KMS-11 (cell line): ENCODE data around the gene TAPBP.
A peak's percentile ranks its signal among the peaks of the same experiment; 100 is the strongest.

Source experiments
- H2AFZ ChIP-seq: fragments of 200-600 bp; sonication (generic); 2 replicates; pipeline ENCODE4 v1.6.1; 2016; ENCODE audit warnings: antibody characterized with exemption, mixed run types, low read depth
- H3K27ac ChIP-seq: fragments of 200-600 bp; sonication (generic); 2 replicates; pipeline ENCODE4 v1.6.1; 2016; ENCODE audit warnings: mild to moderate bottlenecking, mixed run types
- H3K27me3 ChIP-seq: fragments of 200-600 bp; sonication (generic); 2 replicates; pipeline ENCODE4 v1.6.1; 2017; ENCODE audit warnings: mild to moderate bottlenecking, low read depth, mixed run types, moderate library complexity; ENCODE audit not compliant: insufficient read depth
- H3K36me3 ChIP-seq: fragments of 200-600 bp; sonication (generic); 2 replicates; pipeline ENCODE4 v1.6.1; 2017; ENCODE audit warnings: mild to moderate bottlenecking, mixed run types; ENCODE audit not compliant: insufficient read depth
- H3K4me1 ChIP-seq: fragments of 200-600 bp; sonication (generic); 2 replicates; pipeline ENCODE4 v1.6.1; 2016; ENCODE audit warnings: mild to moderate bottlenecking, low read depth, mixed run types; ENCODE audit not compliant: poor library complexity, severe bottlenecking
- H3K4me2 ChIP-seq: fragments of 200-600 bp; sonication (generic); 2 replicates; pipeline ENCODE4 v1.7.0; 2016; ENCODE audit warnings: mild to moderate bottlenecking, mixed run types
- H3K4me3 ChIP-seq: fragments of 200-600 bp; sonication (generic); IDR thresholded peaks from 2 replicates; pipeline ENCODE4 v1.6.1; 2017; ENCODE audit warnings: low read depth, low read length, mixed read lengths; ENCODE audit not compliant: insufficient read depth
- H3K79me2 ChIP-seq: fragments of 200-600 bp; sonication (generic); 2 replicates; pipeline ENCODE4 v1.6.1; 2016; ENCODE audit warnings: low read depth, mixed run types; ENCODE audit not compliant: insufficient read depth
- H3K9ac ChIP-seq: fragments of 200-600 bp; sonication (generic); 2 replicates; pipeline ENCODE4 v1.6.1; 2016; ENCODE audit warnings: mild to moderate bottlenecking, mixed run types
- H4K20me1 ChIP-seq: fragments of 200-600 bp; sonication (generic); 2 replicates; pipeline ENCODE4 v1.6.1; 2016; ENCODE audit warnings: mild to moderate bottlenecking, mixed run types; ENCODE audit not compliant: insufficient read depth
- TF ChIP-seq, protein P1 (sequence below): fragments of 200-600 bp; sonication (generic); conservative IDR thresholded peaks from 2 replicates; pipeline ENCODE4 v1.6.1; 2017; ENCODE audit warnings: low read depth, mild to moderate bottlenecking, antibody characterized with exemption, low read length, moderate library complexity, mixed read lengths

TAPBP gene

DNA sequence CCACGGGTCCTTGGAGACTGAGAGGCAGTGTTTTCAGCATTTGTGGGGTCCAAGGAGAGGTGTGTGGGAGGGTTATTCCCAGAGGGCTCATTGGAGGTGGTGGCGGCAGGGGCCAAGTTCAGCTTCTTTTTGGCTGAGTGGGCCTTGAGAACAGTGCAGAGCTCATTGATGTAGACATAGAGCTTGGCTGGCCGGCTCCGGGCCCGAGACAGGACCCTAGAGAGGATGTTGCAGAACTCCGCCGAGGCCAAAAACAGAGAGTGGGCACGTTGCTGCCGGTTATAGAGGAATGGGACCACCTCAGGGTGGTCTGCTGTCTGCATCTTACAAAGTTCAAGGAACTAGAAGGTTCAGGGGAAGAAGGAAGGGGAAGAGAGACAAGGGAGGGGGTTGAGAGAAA, 7.3 kb upstream of the TAPBP start:
- Histone ChIP-seq H3K4me3 (no peak overlapping the region), H3K27me3 (no peaks in the 10 kb centered on the region), H4K20me1 (no peaks in the 10 kb centered on the region), H3K36me3 (no peaks in the 10 kb centered on the region; the same call in 1 of the 2 replicates), H3K9ac (no peak overlapping the region), H3K4me2 (peak overlapping the region; percentile 60; the same call in 1 of the 2 replicates), H3K79me2 (peaks cover 29% of the 10 kb centered on the region; the same call in 1 of the 2 replicates), H2AFZ (no peak overlapping the region), H3K27ac (no peak overlapping the region), H3K4me1 (peaks cover 31% of the 10 kb centered on the region)
- TF ChIP-seq, protein P1, sequence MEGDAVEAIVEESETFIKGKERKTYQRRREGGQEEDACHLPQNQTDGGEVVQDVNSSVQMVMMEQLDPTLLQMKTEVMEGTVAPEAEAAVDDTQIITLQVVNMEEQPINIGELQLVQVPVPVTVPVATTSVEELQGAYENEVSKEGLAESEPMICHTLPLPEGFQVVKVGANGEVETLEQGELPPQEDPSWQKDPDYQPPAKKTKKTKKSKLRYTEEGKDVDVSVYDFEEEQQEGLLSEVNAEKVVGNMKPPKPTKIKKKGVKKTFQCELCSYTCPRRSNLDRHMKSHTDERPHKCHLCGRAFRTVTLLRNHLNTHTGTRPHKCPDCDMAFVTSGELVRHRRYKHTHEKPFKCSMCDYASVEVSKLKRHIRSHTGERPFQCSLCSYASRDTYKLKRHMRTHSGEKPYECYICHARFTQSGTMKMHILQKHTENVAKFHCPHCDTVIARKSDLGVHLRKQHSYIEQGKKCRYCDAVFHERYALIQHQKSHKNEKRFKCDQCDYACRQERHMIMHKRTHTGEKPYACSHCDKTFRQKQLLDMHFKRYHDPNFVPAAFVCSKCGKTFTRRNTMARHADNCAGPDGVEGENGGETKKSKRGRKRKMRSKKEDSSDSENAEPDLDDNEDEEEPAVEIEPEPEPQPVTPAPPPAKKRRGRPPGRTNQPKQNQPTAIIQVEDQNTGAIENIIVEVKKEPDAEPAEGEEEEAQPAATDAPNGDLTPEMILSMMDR = no peak

- H3K4me1 ChIP-seq = peaks cover 31% of the 10 kb centered on the region
- H3K9ac ChIP-seq = no peak overlapping the region
- H3K36me3 ChIP-seq = no peaks in the 10 kb centered on the region; the same call in 1 of the 2 replicates
- no peak overlapping the region for H3K4me3 ChIP-seq
- H3K79me2 ChIP-seq = peaks cover 29% of the 10 kb centered on the region; the same call in 1 of the 2 replicates
- H3K4me2 ChIP-seq = no peak overlapping the region; the same call in 1 of the 2 replicates
- H3K27ac ChIP-seq = no peak overlapping the region
- H3K27me3 ChIP-seq = no peaks in the 10 kb centered on the region
- H2AFZ ChIP-seq = no peak overlapping the region
- TF ChIP-seq, protein P1 = no peak
- no peaks in the 10 kb centered on the region for H4K20me1 ChIP-seq
Measured at GRCh38 chr6:33320315-33321181, 6.7 kb upstream of the TAPBP start.

DNA sequence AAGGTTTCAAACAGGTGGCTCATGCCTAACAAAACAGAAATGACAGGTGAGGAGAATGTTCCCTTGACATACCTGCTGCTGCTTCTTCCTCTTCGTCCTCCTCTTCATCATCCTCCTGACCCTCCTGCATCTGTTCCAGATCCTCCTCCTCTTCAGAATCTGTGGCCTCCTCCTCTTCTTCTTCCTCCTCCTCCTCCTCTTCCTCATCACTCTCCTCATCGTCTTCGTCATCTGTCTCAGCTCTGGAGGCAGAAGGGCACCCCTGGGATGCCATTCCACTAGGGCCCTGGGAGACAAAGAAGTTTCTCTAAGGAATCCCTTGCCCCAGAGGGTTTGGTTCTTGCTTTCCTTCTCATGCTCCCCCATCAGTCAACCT, 6.0 kb upstream of the TAPBP start:
- TF ChIP-seq, protein P1 = no peak
- H3K4me3 ChIP-seq = no peak overlapping the region
- no peaks in the 10 kb centered on the region for H3K27me3 ChIP-seq
- H3K36me3 ChIP-seq = no peaks in the 10 kb centered on the region; the same call in 1 of the 2 replicates
- peaks cover 36% of the 10 kb centered on the region for H3K4me1 ChIP-seq
- H3K27ac ChIP-seq = no peak overlapping the region
- H3K9ac ChIP-seq = no peak overlapping the region
- H3K4me2 ChIP-seq = no peak overlapping the region
- no peaks in the 10 kb centered on the region for H4K20me1 ChIP-seq
- H3K79me2 ChIP-seq = peaks cover 29% of the 10 kb centered on the region; the same call in 1 of the 2 replicates
- no peak overlapping the region for H2AFZ ChIP-seq

- Histone ChIP-seq H3K9ac (peak overlapping the region; percentile 26; the same call in 1 of the 2 replicates), H3K79me2 (peaks cover 29% of the 10 kb centered on the region; the same call in 1 of the 2 replicates), H3K27ac (peak overlapping the region; percentile 33; the same call in 1 of the 2 replicates), H3K4me3 (no peak overlapping the region), H3K27me3 (no peaks in the 10 kb centered on the region), H3K4me2 (peak overlapping the region; percentile 48), H2AFZ (no peak overlapping the region), H4K20me1 (no peaks in the 10 kb centered on the region), H3K4me1 (peaks cover 37% of the 10 kb centered on the region), H3K36me3 (no peaks in the 10 kb centered on the region; the same call in 1 of the 2 replicates)
- TF ChIP-seq, protein P1 = no peak
Measured at GRCh38 chr6:33318426-33319073, 4.7 kb upstream of the TAPBP start.
